SKM-1 (cell line): ENCODE results near the gene DNAH3.

ENCODE experiments used
- DNase-seq: peaks from one replicate; lab custom pipeline; 2025; ENCODE audit not compliant: unreplicated experiment; lab: John Stamatoyannopoulos, UW

Gene DNAH3

GRCh38 chr16:20886320-20886719, 264.3 kb downstream of the DNAH3 start:
- no peak for DNase-seq

GRCh38 chr16:20884240-20884556, 266.4 kb downstream of the DNAH3 start:
- DNase-seq: no peak

- no peak for DNase-seq
Measured at GRCh38 chr16:20883554-20884239, 266.9 kb downstream of the DNAH3 start.
